Inferior parietal cortex (tissue), 1 donor: ENCODE data around the gene CAPN11.
"Not testable (repeated sequence)": the region's sequence is repeated elsewhere in the genome, so short reads cannot be mapped to it uniquely, and the experiment has no call there.

Experiments
- DNase-seq: peaks from one replicate; pipeline ENCODE4 v3.0.0-alpha.2; 2016; ENCODE audit errors: extremely low spot score

CAPN11 gene

GRCh38 chr6:44180886-44181285 is 22.3 kb downstream of the CAPN11 start:
- DNase-seq = no peak

GRCh38 chr6:44181784-44182183 is 23.2 kb downstream of the CAPN11 start:
- DNase-seq = not testable (repeated sequence)

- DNase-seq = no peak
Measured at GRCh38 chr6:44182911-44183390, 24.3 kb downstream of the CAPN11 start.

GRCh38 chr6:44183783-44184182 is 25.2 kb downstream of the CAPN11 start:
- DNase-seq = no peak

- not testable (repeated sequence) for DNase-seq
Measured at GRCh38 chr6:44185356-44185755, 26.7 kb downstream of the CAPN11 start.

GRCh38 chr6:44185953-44186634 is 27.5 kb downstream of the CAPN11 start:
- no peak for DNase-seq

GRCh38 chr6:44186635-44187025 is 28.0 kb downstream of the CAPN11 start:
- no peak for DNase-seq

- no peak for DNase-seq
Measured at GRCh38 chr6:44188819-44189218, 30.2 kb downstream of the CAPN11 start.

GRCh38 chr6:44189257-44189656 is 30.6 kb downstream of the CAPN11 start:
- DNase-seq = no peak

- DNase-seq = no peak
Measured at GRCh38 chr6:44190715-44191114, 32.1 kb downstream of the CAPN11 start.

- no peak for DNase-seq
Measured at GRCh38 chr6:44192428-44193041, 33.9 kb downstream of the CAPN11 start.

- DNase-seq = no peak
Measured at GRCh38 chr6:44193307-44193910, 34.8 kb downstream of the CAPN11 start.

GRCh38 chr6:44194326-44194725 is 35.7 kb downstream of the CAPN11 start:
- no peak for DNase-seq

GRCh38 chr6:44196351-44196750 is 37.7 kb downstream of the CAPN11 start:
- DNase-seq = not testable (repeated sequence)

GRCh38 chr6:44198684-44199083 is 40.1 kb downstream of the CAPN11 start:
- DNase-seq = no peak

GRCh38 chr6:44199883-44200282 is 41.3 kb downstream of the CAPN11 start:
- no peak for DNase-seq

GRCh38 chr6:44201200-44201599 is 42.6 kb downstream of the CAPN11 start:
- DNase-seq = no peak

GRCh38 chr6:44201638-44202303 is 43.2 kb downstream of the CAPN11 start:
- no peak for DNase-seq

- DNase-seq = no peak
Measured at GRCh38 chr6:44202332-44202971, 43.8 kb downstream of the CAPN11 start.

GRCh38 chr6:44202972-44203750 is 44.5 kb downstream of the CAPN11 start:
- no peak for DNase-seq

GRCh38 chr6:44203955-44204354 is 45.3 kb downstream of the CAPN11 start:
- DNase-seq = no peak
